Measurements from ENCODE around the gene TTC28. TPM values are rescaled to one million over a fixed set of nuclear protein-coding genes. Genes with fewer than 3 reads are reported as not detected.

Gene TTC28
- total RNA-seq, 1 experiment from 2014 or later: 0.12 TPM

- intact Hi-C loops (cut with micrococcal nuclease): no loop called here
- no peaks in the 10 kb centered on the region for H4K20me1 ChIP-seq (ENCODE audit: insufficient read depth)
- no peak overlapping the region for H2AFZ ChIP-seq (ENCODE audit: low read depth, low read length, poor library complexity, severe bottlenecking)
- no peak for DNase-seq (ENCODE audit: low read depth, low spot score)
- no TSS peak for BruUV-seq (replicated peaks)
- no peaks in the 10 kb centered on the region for H3K4me1 ChIP-seq (ENCODE audit: control insufficient read depth in 1 of 2, insufficient read depth in 2 of 2, low read length in 2 of 2)
- no peaks in the 10 kb centered on the region for H3K79me2 ChIP-seq (ENCODE audit: insufficient read depth, low read length)
- RAD21 ChIA-PET (ENCODE audit: low non-redundant PET in 1 of 2, low total read pairs in 2 of 2, uncharacterized antibody in 2 of 2, unreplicated experiment in 2 of 2): no interaction called here
- POLR2A ChIA-PET: interaction anchor here (0.7 kb wide), 1 partner anchor 11 kb away, joined by 3 read pairs; no protein-coding TSS in a partner anchor
- peaks cover 64% of the 10 kb centered on the region for H3K27me3 ChIP-seq (ENCODE audit: insufficient read depth, low read length)
- no peaks in the 10 kb centered on the region for H3K9me2 ChIP-seq (ENCODE audit: insufficient read depth)
- H3K9me3 ChIP-seq (ENCODE audit: control insufficient read depth in 1 of 2, insufficient read depth in 1 of 2, low read depth in 1 of 2, low read length in 2 of 2): no peaks in the 10 kb centered on the region
- CTCF ChIA-PET: no interaction called here
- ATAC-seq: no peak
- H3K27ac ChIP-seq (ENCODE audit: low read depth, low read length): no peak overlapping the region
- no peak overlapping the region for H3K9ac ChIP-seq (ENCODE audit: low read length)
- H3K4me3 ChIP-seq (replicated peaks in 1 of 2; ENCODE audit: low read depth in 1 of 2, low read length in 2 of 2): no peak overlapping the region
- H3K36me3 ChIP-seq (ENCODE audit: control insufficient read depth in 1 of 2, insufficient read depth in 2 of 2, low read length in 2 of 2): no peaks in the 10 kb centered on the region
- TF ChIP-seq REST (IDR thresholded peaks at IDR 0.05; ENCODE audit: low read depth): no peak
- TF ChIP-seq ZNF274 (IDR thresholded peaks at IDR 0.05; ENCODE audit: low read depth, low read length): no peak
- TF ChIP-seq MAX (IDR thresholded peaks at IDR 0.05): no peak
- no peak for TF ChIP-seq EZH2 (IDR thresholded peaks at IDR 0.05)
- no peak for TF ChIP-seq SRF (IDR thresholded peaks at IDR 0.05; ENCODE audit: low read depth)
- TF ChIP-seq POLR2A (IDR thresholded peaks at IDR 0.05; ENCODE audit: borderline replicate concordance, extremely low read depth, insufficient read depth, insufficient read length): no peak
- TF ChIP-seq TCF7L2 (IDR thresholded peaks at IDR 0.05; ENCODE audit: borderline replicate concordance, extremely low read depth, insufficient read depth, insufficient read length): no peak
- TF ChIP-seq YY1 (IDR thresholded peaks at IDR 0.05; ENCODE audit: extremely low read depth, insufficient replicate concordance, low read depth, low read length): no peak
- TF ChIP-seq CTCF (IDR thresholded peaks at IDR 0.05 in 2 of 3, conservative IDR thresholded peaks at IDR 0.05 in 1 of 3; ENCODE audit: borderline replicate concordance in 1 of 3, insufficient read depth in 1 of 3, low read depth in 2 of 3, low read length in 2 of 3): no peak
- TF ChIP-seq SP1 (IDR thresholded peaks at IDR 0.05; ENCODE audit: low read depth): no peak
- no peak for TF ChIP-seq CBX3 (IDR thresholded peaks at IDR 0.05; ENCODE audit: low read depth)
- no peak for TF ChIP-seq CEBPB (IDR thresholded peaks at IDR 0.05; ENCODE audit: low read depth)
- no peak for TF ChIP-seq ELF1 (IDR thresholded peaks at IDR 0.05; ENCODE audit: borderline replicate concordance, low read depth)
- no peak for TF ChIP-seq EGR1 (IDR thresholded peaks at IDR 0.05; ENCODE audit: low read depth)
- no peak for TF ChIP-seq FOSL1 (IDR thresholded peaks at IDR 0.05; ENCODE audit: low read depth)
- no peak for TF ChIP-seq POLR2AphosphoS5 (IDR thresholded peaks at IDR 0.05; ENCODE audit: low read depth, low read length)
- TF ChIP-seq ATF3 (IDR thresholded peaks at IDR 0.05): no peak
- no peak for TF ChIP-seq ZBTB33 (IDR thresholded peaks at IDR 0.05; ENCODE audit: extremely low read depth, insufficient replicate concordance, low read length)
- no peak for TF ChIP-seq SIN3A (IDR thresholded peaks at IDR 0.05; ENCODE audit: low read depth)
- H3K4me2 ChIP-seq (ENCODE audit: low read length): no peak overlapping the region
Observed at GRCh38 chr22:28379951-28380350, 299.7 kb downstream of the TTC28 start.
